ENCODE data around the gene GDPD4. TPM values are rescaled to one million over a fixed set of nuclear protein-coding genes. Genes with fewer than 3 reads are reported as not detected.

Gene GDPD4
- total RNA-seq, 2 donors from 2014 or later = not detected

GRCh38 chr11:77213589-77214428 lies 87.7 kb downstream of the GDPD4 start:
- Mint-ChIP-seq H3K4me1 (ENCODE audit: low read depth) (no peaks in the 10 kb centered on the region), H3K9me3 (no peaks in the 10 kb centered on the region), H3K27ac (no peak overlapping the region), H3K36me3 (ENCODE audit: insufficient read depth in 2 of 2) (no peaks in the 10 kb centered on the region), H3K27me3 (ENCODE audit: low read depth) (no peaks in the 10 kb centered on the region), H3K4me3 (no peak overlapping the region)
- no peak for DNase-seq
- ATAC-seq (replicated peaks in 1 of 2) = no peak

DNA sequence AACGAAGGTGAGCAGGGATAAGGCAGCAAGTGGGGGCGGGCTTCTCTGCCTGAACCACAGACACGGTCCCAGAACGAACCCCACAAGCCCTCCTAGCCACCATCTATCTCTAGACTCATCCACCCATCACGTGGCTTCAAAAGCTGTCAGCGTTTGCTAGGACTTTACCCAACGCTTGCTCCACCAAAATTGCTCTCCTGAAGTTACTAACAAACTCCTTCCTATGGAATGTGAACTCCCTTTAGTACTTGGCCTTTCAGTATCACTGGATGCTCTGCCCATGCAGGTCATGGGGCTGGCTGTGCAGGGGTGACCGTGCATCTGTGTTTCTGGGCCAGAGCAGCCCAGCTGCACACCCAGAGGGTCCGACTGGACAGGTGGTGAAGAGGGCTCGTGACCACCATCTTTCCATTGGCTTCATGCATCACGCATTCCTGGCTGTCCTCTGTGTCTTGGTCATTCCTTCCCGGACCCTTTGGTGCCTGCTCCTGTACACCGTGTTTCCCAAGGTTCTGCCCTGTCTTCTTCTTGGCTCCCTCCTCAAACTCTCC lies 88.4 kb downstream of the GDPD4 start:
- Mint-ChIP-seq H3K4me1 (ENCODE audit: low read depth) (no peaks in the 10 kb centered on the region), H3K27ac (no peak overlapping the region), H3K27me3 (ENCODE audit: low read depth) (no peaks in the 10 kb centered on the region), H3K4me3 (no peak overlapping the region), H3K36me3 (ENCODE audit: insufficient read depth in 2 of 2) (no peaks in the 10 kb centered on the region), H3K9me3 (no peaks in the 10 kb centered on the region)
- ATAC-seq (replicated peaks in 1 of 2) (no peak), DNase-seq (no peak)

DNA sequence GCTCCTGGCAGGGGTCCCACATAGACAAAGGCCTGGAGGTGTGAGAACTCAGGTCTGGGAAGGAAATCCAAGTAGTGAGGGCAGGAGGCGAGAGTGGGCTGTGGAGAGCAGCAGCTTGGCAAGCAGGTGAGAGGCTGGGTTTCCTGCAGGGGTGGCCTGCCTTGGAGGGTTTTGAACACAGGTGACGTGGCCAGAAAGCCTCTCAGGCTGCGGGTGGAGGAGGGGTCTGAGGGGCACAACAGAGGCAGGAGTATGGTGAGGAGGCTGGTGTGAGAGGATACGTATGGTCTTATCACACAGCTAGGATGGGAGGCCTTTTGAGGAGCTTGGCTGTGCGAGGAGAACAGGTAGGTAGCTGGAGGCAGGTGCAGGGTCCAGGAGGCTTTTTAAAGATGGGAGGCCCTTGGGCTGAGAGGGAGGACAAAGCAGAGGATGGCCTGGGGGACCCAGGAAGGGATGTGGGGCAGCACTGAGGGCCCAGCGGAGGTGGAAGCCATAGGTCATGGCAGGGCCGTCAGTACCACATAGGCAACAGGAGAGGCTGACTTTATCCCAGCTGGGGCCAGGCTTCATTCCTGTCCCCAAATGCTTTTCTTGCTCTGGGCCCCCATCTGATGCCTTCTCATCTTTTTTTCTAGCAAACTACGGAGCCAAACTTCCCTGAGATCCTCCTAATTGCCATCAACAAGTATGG lies 89.0 kb downstream of the GDPD4 start:
- Mint-ChIP-seq H3K4me3 (no peak overlapping the region), H3K27ac (no peak overlapping the region), H3K9me3 (no peaks in the 10 kb centered on the region), H3K4me1 (ENCODE audit: low read depth) (no peaks in the 10 kb centered on the region), H3K27me3 (ENCODE audit: low read depth) (no peaks in the 10 kb centered on the region), H3K36me3 (ENCODE audit: insufficient read depth in 2 of 2) (no peaks in the 10 kb centered on the region)
- ATAC-seq (replicated peaks in 1 of 2) = no peak
- no peak for DNase-seq

- no peaks in the 10 kb centered on the region for H3K4me1 Mint-ChIP-seq (ENCODE audit: low read depth)
- no peaks in the 10 kb centered on the region for H3K9me3 Mint-ChIP-seq
- no peak for ATAC-seq (replicated peaks in 1 of 2)
- H3K36me3 Mint-ChIP-seq (ENCODE audit: insufficient read depth in 2 of 2) = no peaks in the 10 kb centered on the region
- no peaks in the 10 kb centered on the region for H3K27me3 Mint-ChIP-seq (ENCODE audit: low read depth)
- H3K4me3 Mint-ChIP-seq = no peak overlapping the region
- no peak overlapping the region for H3K27ac Mint-ChIP-seq
- no peak for DNase-seq
Observed at GRCh38 chr11:77211594-77212251, 89.8 kb downstream of the GDPD4 start.

DNA sequence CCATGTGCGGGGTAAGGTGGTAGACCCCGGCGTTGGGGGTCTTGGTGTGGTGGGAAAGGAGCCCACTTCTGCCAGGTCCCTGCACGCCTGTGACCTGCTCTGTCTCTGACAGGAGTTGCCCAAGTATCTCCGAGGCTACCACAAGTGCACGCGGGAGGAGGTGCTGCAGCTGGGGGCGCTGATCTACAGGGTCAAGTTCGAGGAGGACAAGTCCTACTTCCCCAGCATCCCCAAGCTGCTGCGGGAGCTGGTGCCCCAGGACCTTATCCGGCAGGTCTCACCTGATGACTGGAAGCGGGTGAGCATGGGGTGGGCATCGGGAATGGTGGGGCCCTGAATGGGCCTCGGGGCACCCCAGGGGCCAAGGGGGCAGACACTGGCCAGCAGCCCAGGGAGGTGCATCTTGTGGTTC lies 90.4 kb downstream of the GDPD4 start:
- DNase-seq = no peak
- Mint-ChIP-seq H3K9me3 (no peaks in the 10 kb centered on the region), H3K4me3 (no peak overlapping the region), H3K27ac (no peak overlapping the region), H3K4me1 (ENCODE audit: low read depth) (no peaks in the 10 kb centered on the region), H3K36me3 (ENCODE audit: insufficient read depth in 2 of 2) (no peaks in the 10 kb centered on the region), H3K27me3 (ENCODE audit: low read depth) (no peaks in the 10 kb centered on the region)
- no peak for ATAC-seq (replicated peaks in 1 of 2)

DNA sequence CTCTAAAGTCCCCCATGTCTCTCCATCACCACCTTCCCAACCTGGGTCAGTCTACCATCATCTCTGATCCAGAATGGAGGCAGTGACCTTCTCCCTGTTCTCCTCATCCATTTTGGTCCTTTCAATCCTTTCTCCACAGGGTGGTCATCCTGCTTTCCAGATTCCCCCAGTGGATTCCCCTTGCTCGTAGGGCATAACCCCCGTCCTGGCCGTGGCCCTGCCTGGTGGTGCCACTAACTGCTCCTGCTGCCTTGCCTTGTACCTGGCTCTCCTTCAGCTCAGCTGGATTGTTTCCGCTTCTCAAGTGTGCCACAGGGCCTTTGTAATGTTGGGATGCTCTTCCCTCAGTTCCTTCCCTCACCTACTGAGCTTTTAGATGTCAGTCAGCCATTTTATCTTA lies 91.8 kb downstream of the GDPD4 start:
- Mint-ChIP-seq H3K4me1 (ENCODE audit: low read depth) (no peaks in the 10 kb centered on the region), H3K36me3 (ENCODE audit: insufficient read depth in 2 of 2) (no peaks in the 10 kb centered on the region), H3K4me3 (no peak overlapping the region), H3K27me3 (ENCODE audit: low read depth) (no peaks in the 10 kb centered on the region), H3K27ac (no peak overlapping the region), H3K9me3 (no peaks in the 10 kb centered on the region)
- DNase-seq = no peak
- no peak for ATAC-seq (replicated peaks in 1 of 2)

GRCh38 chr11:77208535-77208934 lies 93.0 kb downstream of the GDPD4 start:
- no peaks in the 10 kb centered on the region for H3K27me3 Mint-ChIP-seq (ENCODE audit: low read depth)
- no peaks in the 10 kb centered on the region for H3K4me1 Mint-ChIP-seq (ENCODE audit: low read depth)
- H3K27ac Mint-ChIP-seq = no peak overlapping the region
- DNase-seq (no peak), ATAC-seq (replicated peaks in 1 of 2) (no peak)
- no peak overlapping the region for H3K4me3 Mint-ChIP-seq
- no peaks in the 10 kb centered on the region for H3K36me3 Mint-ChIP-seq (ENCODE audit: insufficient read depth in 2 of 2)
- H3K9me3 Mint-ChIP-seq = no peaks in the 10 kb centered on the region

- Mint-ChIP-seq H3K36me3 (ENCODE audit: insufficient read depth in 2 of 2) (no peaks in the 10 kb centered on the region), H3K27ac (no peak overlapping the region), H3K4me3 (no peak overlapping the region), H3K4me1 (ENCODE audit: low read depth) (no peaks in the 10 kb centered on the region), H3K27me3 (ENCODE audit: low read depth) (no peaks in the 10 kb centered on the region), H3K9me3 (no peaks in the 10 kb centered on the region)
- ATAC-seq (replicated peaks in 1 of 2) = no peak
- no peak for DNase-seq
Observed at GRCh38 chr11:77207618-77208313, 93.7 kb downstream of the GDPD4 start.

DNA sequence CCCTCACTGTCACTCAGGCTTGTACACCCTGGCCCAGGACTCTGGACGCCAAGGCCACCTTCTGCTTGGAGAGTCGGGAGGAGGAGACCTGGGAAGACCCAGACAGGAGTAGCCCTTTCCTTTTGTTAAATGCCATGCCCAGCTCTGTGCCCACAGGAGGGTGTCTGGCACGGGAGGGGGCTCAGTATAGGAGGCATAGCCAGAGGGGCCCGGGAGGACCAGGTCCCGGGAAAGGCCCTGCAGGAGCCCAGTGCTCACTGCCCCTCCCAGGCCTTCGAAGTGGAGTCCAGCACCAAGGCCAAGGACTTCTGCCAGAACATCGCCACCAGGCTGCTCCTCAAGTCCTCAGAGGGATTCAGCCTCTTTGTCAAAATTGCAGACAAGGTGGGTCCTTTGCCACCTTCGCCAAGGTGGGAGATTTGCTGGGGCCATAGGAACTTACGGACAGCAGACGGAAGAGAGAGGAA lies 94.4 kb downstream of the GDPD4 start:
- ATAC-seq (replicated peaks in 1 of 2) (no peak), DNase-seq (no peak)
- no peaks in the 10 kb centered on the region for H3K9me3 Mint-ChIP-seq
- H3K4me3 Mint-ChIP-seq = no peak overlapping the region
- H3K36me3 Mint-ChIP-seq (ENCODE audit: insufficient read depth in 2 of 2) = no peaks in the 10 kb centered on the region
- H3K27ac Mint-ChIP-seq = no peak overlapping the region
- no peaks in the 10 kb centered on the region for H3K4me1 Mint-ChIP-seq (ENCODE audit: low read depth)
- H3K27me3 Mint-ChIP-seq (ENCODE audit: low read depth) = no peaks in the 10 kb centered on the region

- H3K9me3 Mint-ChIP-seq = no peaks in the 10 kb centered on the region
- DNase-seq = no peak
- H3K27ac Mint-ChIP-seq = no peak overlapping the region
Observed at GRCh38 chr11:77206264-77207018, 95.0 kb downstream of the GDPD4 start.

GRCh38 chr11:77205467-77206263 lies 95.8 kb downstream of the GDPD4 start:
- no peaks in the 10 kb centered on the region for H3K9me3 Mint-ChIP-seq
- H3K4me1 Mint-ChIP-seq (ENCODE audit: low read depth) = no peaks in the 10 kb centered on the region
- no peak for ATAC-seq (replicated peaks in 1 of 2)
- no peaks in the 10 kb centered on the region for H3K27me3 Mint-ChIP-seq (ENCODE audit: low read depth)
- no peak overlapping the region for H3K27ac Mint-ChIP-seq
- H3K4me3 Mint-ChIP-seq = no peak overlapping the region
- no peaks in the 10 kb centered on the region for H3K36me3 Mint-ChIP-seq (ENCODE audit: insufficient read depth in 2 of 2)
- no peak for DNase-seq

More at GRCh38 chr11:77206264-77207018, 95.0 kb downstream of the GDPD4 start:
- ATAC-seq (replicated peaks in 1 of 2) = no peak
- Mint-ChIP-seq H3K27me3 (ENCODE audit: low read depth) (no peaks in the 10 kb centered on the region), H3K4me3 (no peak overlapping the region), H3K36me3 (ENCODE audit: insufficient read depth in 2 of 2) (no peaks in the 10 kb centered on the region), H3K4me1 (ENCODE audit: low read depth) (no peaks in the 10 kb centered on the region)
